ENCODE results near the gene COL26A1.

The COL26A1 gene

GRCh38 chr7:101368422-101369165, 5.9 kb downstream of the COL26A1 start:
- Histone ChIP-seq H3K4me3 (no peak overlapping the region), H3K27ac (no peak overlapping the region)

GRCh38 chr7:101370836-101371235, 8.2 kb downstream of the COL26A1 start:
- H3K4me3 ChIP-seq: no peak overlapping the region
- no peak overlapping the region for H3K27ac ChIP-seq

- H3K4me3 ChIP-seq: no peak overlapping the region
- no peak overlapping the region for H3K27ac ChIP-seq
Observed at GRCh38 chr7:101373812-101374614, 11.3 kb downstream of the COL26A1 start.

GRCh38 chr7:101374990-101375389, 12.3 kb downstream of the COL26A1 start:
- Histone ChIP-seq H3K4me3 (no peak overlapping the region), H3K27ac (no peak overlapping the region)

- Histone ChIP-seq H3K27ac (no peak overlapping the region), H3K4me3 (no peak overlapping the region)
Observed at GRCh38 chr7:101376601-101377000, 13.9 kb downstream of the COL26A1 start.

GRCh38 chr7:101377189-101377736, 14.6 kb downstream of the COL26A1 start:
- H3K4me3 ChIP-seq: no peak overlapping the region
- no peak overlapping the region for H3K27ac ChIP-seq

- no peak overlapping the region for H3K4me3 ChIP-seq
Observed at GRCh38 chr7:101378751-101379174, 16.1 kb downstream of the COL26A1 start.

GRCh38 chr7:101379302-101379701, 16.6 kb downstream of the COL26A1 start:
- no peak overlapping the region for H3K27ac ChIP-seq
- no peak overlapping the region for H3K4me3 ChIP-seq

More at GRCh38 chr7:101378751-101379174, 16.1 kb downstream of the COL26A1 start:
- H3K27ac ChIP-seq: no peak overlapping the region

- H3K4me3 ChIP-seq: no peak overlapping the region
- no peak overlapping the region for H3K27ac ChIP-seq
Observed at GRCh38 chr7:101381549-101382111, 19.0 kb downstream of the COL26A1 start.

- Histone ChIP-seq H3K4me3 (no peak overlapping the region), H3K27ac (no peak overlapping the region)
Observed at GRCh38 chr7:101382937-101383336, 20.3 kb downstream of the COL26A1 start.

- no peak overlapping the region for H3K4me3 ChIP-seq
- H3K27ac ChIP-seq: no peak overlapping the region
Observed at GRCh38 chr7:101386177-101386557, 23.5 kb downstream of the COL26A1 start.

GRCh38 chr7:101386558-101387231, 24.0 kb downstream of the COL26A1 start:
- H3K4me3 ChIP-seq: no peak overlapping the region
- no peak overlapping the region for H3K27ac ChIP-seq

- no peak overlapping the region for H3K27ac ChIP-seq
Observed at GRCh38 chr7:101390901-101391301, 28.2 kb downstream of the COL26A1 start.

GRCh38 chr7:101391991-101392390, 29.3 kb downstream of the COL26A1 start:
- Histone ChIP-seq H3K27ac (no peak overlapping the region), H3K4me3 (no peak overlapping the region)

More at GRCh38 chr7:101390901-101391301, 28.2 kb downstream of the COL26A1 start:
- H3K4me3 ChIP-seq: no peak overlapping the region

- no peak overlapping the region for H3K27ac ChIP-seq
- no peak overlapping the region for H3K4me3 ChIP-seq
Observed at GRCh38 chr7:101393865-101394264, 31.2 kb downstream of the COL26A1 start.

GRCh38 chr7:101395376-101395775, 32.7 kb downstream of the COL26A1 start:
- Histone ChIP-seq H3K4me3 (no peak overlapping the region), H3K27ac (no peak overlapping the region)

- H3K4me3 ChIP-seq: no peak overlapping the region
Observed at GRCh38 chr7:101397243-101397642, 34.6 kb downstream of the COL26A1 start.

GRCh38 chr7:101397770-101398324, 35.2 kb downstream of the COL26A1 start:
- Histone ChIP-seq H3K4me3 (no peak overlapping the region), H3K27ac (no peak overlapping the region)

More at GRCh38 chr7:101397243-101397642, 34.6 kb downstream of the COL26A1 start:
- no peak overlapping the region for H3K27ac ChIP-seq

Data from skin epidermis (tissue), 12 donors.